GM12865 (cell line): Measurements from ENCODE around the gene DENND2C.

Source experiments
- DNase-seq: peaks from one replicate; pipeline ENCODE4 v3.0.0; 2010; ENCODE audit warnings: low read depth
- H3K4me3 ChIP-seq: 2 replicates; pipeline ENCODE4 v1.5.1; 2011; ENCODE audit warnings: mild to moderate bottlenecking, low read depth, low read length, control low read depth
- TF ChIP-seq, protein P1 (sequence below): IDR thresholded peaks from 2 replicates; pipeline ENCODE4 v1.5.1; 2011; ENCODE audit warnings: low read length, control low read depth, low read depth, inconsistent platforms; ENCODE audit not compliant: insufficient read depth; ENCODE audit errors: missing control alignments

Gene DENND2C

DNA sequence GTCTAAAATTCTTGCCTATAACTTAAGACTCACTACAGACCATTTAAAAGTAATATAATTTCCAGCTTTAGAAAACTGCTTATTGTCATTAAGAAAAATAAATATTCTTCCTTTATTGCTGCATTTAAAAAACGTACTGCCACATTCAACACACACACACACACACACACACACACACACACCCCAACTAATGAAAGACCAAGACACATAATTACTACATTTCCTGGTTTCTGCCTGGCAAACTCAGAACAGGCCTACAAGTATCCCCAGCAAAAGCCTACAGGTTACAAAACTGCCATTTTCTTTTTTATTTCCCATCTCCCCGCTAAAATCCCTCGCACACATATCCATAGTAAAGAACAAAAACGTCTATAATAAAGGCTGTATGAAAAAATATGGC, 1.5 kb downstream of the DENND2C start:
- H3K4me3 ChIP-seq, result no peak overlapping the region

DNA sequence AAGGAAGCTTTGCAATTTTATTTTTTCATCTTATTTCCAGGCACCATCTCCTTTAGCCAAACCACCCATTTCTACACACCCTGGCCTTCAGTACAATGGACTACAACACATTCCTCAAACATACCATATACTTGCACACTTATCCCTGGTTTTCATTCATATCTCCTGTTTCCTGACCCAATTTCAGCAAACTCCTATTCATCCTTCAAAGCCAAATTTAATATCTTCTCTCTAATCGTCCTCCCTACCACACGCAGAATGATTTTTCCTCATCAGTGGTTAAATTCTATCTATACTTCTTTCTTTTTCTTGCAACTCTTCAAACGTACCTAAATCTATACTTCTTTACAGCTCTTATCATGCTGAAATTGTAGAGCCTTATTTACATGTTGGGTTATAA, 2.9 kb downstream of the DENND2C start:
- TF ChIP-seq, protein P1, sequence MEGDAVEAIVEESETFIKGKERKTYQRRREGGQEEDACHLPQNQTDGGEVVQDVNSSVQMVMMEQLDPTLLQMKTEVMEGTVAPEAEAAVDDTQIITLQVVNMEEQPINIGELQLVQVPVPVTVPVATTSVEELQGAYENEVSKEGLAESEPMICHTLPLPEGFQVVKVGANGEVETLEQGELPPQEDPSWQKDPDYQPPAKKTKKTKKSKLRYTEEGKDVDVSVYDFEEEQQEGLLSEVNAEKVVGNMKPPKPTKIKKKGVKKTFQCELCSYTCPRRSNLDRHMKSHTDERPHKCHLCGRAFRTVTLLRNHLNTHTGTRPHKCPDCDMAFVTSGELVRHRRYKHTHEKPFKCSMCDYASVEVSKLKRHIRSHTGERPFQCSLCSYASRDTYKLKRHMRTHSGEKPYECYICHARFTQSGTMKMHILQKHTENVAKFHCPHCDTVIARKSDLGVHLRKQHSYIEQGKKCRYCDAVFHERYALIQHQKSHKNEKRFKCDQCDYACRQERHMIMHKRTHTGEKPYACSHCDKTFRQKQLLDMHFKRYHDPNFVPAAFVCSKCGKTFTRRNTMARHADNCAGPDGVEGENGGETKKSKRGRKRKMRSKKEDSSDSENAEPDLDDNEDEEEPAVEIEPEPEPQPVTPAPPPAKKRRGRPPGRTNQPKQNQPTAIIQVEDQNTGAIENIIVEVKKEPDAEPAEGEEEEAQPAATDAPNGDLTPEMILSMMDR, result no peak
- no peak overlapping the region for H3K4me3 ChIP-seq

More for the DNA sequence above, 1.5 kb downstream of the DENND2C start:
- TF ChIP-seq, protein P1, result no peak
- no peak for DNase-seq

DNA sequence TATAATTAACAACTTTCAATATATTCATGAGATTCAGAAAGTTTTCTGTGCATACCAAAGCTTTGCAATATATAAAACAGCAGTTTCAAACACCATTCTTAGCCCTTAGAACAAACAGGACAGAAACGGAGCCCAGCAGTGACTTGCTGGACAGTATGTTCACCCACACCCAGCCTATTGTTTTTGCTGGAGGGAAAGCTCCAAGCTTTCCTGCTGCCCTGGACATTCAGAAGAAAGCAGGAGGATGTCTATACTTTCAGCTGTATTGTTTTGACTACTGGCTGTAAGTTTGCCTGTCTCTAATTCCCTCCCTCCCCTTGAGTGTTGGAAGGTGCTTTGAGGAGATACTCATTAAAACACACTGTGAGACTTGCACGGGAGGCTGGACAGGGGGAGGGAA, 9.6 kb downstream of the DENND2C start:
- DNase-seq, result no peak
- no peak overlapping the region for H3K4me3 ChIP-seq
- TF ChIP-seq, protein P1, result no peak

More for the DNA sequence above, 2.9 kb downstream of the DENND2C start:
- DNase-seq, result no peak

DNA sequence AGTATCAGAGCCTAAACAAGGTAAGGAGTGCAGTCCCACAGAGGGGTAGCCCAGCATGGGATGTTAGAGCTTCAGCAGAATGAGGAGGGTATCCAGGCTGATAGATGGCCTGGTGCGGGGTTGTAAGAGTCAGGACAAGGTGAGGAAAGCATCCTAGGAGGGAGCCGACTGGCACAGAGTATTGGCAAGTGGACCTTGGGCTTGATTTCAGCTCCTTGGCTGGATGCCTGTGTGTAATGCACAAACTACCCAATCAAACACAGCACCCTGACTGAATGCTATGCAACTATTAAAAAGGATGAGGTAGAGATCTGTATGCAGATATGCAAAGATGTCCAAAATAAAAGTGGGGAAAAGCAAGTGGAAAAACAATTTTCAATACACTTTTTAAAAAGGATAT, 18.0 kb downstream of the DENND2C start:
- TF ChIP-seq, protein P1, result no peak
- no peak for DNase-seq
- H3K4me3 ChIP-seq, result no peak overlapping the region

DNA sequence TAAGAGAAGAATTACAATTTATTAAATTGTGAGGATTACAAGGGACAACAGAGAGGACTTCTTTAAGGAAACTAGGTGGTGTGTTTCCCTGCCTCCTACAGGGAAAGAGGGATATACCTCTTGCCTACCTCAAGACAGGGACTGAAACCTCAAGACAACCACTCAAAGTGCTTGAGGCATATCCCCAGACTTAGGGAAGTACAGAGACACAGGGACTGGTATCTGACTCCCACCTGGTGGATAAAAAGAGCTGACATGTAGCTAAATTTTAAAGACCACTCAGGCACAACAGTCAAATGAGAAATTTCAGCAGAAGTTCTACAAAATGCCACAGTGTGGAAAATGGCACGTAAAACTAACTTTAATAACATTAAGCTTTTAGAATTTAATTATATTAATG, 21.3 kb downstream of the DENND2C start:
- TF ChIP-seq, protein P1, result no peak
- H3K4me3 ChIP-seq, result no peak overlapping the region
- DNase-seq, result no peak

DNA sequence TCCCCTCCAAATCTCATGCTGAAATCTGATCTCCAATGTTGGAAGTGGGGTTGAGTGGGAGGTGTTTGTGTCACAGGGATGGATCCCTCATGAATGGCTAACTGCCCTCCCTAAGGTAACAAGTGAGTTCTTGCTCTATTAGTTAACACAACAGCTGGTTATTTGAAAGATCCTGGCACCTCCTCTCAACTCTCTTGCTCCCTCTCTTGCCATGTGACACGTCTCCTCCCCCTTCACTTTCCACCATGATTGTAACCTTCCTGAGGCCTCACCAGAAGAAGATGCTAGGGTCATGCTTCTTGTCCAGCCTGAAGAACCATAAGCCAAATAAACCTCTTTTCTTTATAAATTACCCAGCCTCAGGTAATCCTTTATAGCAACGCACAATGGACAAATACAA, 28.5 kb downstream of the DENND2C start:
- TF ChIP-seq, protein P1, result no peak
- no peak overlapping the region for H3K4me3 ChIP-seq
- DNase-seq, result no peak

DNA sequence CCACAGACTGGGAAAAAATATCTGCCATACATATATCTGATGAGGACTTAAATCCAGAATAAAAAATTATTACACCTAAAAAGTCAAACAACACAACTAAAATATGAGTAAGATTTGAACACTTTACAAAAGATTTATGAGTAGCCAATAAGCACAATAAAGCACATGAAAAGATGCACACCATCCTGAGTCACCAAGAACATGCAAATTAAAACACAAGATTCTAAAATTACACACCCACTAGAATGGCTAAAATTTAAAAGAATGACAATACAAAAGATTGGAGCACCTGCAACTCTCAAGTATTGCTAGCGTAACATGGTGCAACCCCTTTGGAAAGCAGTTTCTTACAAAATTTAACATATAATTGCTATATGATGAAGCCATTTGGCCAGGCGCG, 30.9 kb downstream of the DENND2C start:
- no peak overlapping the region for H3K4me3 ChIP-seq
- DNase-seq, result no peak
- TF ChIP-seq, protein P1, result no peak
